Prostate gland (tissue), 2 donors: ENCODE measurements around the gene OMA1.

Source experiments
- CTCF ChIP-seq, 4 experiments: fragments of 200-600 bp in 2 of 4; fragments of 450-650 bp in 2 of 4; sonication (generic) in 2 of 4; IDR thresholded peaks; 1 replicate in 3 of 4; 2 replicates in 1 of 4; pipeline ENCODE4 v1.5.1; 2016 to 2019; ENCODE audit warnings: antibody characterized with exemption in 4 of 4, mild to moderate bottlenecking in 2 of 4, moderate library complexity in 2 of 4
- POLR2AphosphoS5 ChIP-seq: sonication (generic); formaldehyde crosslinking; IDR thresholded peaks from one replicate; pipeline ENCODE4 v1.6.1; 2017; ENCODE audit warnings: antibody characterized with exemption

DNA sequence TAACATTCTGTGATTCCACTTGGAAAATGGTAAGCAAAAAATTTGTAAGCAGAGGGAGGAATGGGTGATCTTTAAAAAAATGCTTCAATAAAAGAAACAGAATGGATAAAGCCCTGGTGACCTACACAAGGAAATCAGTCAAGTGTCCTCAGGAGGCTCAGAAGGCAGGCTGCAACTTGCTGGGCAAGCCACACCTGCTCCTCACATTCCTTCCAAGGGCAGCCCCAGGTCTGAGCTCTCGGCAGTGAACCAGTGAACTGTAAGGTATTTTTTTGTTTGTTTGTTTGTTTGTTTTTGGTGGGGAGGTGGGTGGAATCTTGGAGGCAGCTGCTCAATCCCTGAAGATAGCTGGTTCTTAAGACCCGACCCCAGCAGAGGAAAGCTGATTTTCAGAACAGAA lies 26.2 kb upstream of the OMA1 start:
- TF ChIP-seq CTCF (IDR thresholded peaks at IDR 0.05) (no peak), POLR2AphosphoS5 (peak; percentile 72)
